Uterus (tissue), 2 donors: ENCODE measurements around the gene MRGPRF.

Experiments
- POLR2A ChIP-seq, 2 donors: fragments of 450-650 bp; IDR thresholded peaks; one replicate each; pipeline ENCODE4 v1.6.1; 2016; ENCODE audit warnings: antibody characterized with exemption in 2 of 2, mild to moderate bottlenecking in 1 of 2, moderate library complexity in 1 of 2
- TF ChIP-seq, protein P1 (sequence below), 4 experiments: fragments of 200-600 bp in 2 of 4; fragments of 450-650 bp in 2 of 4; sonication (generic) in 2 of 4; IDR thresholded peaks; one replicate each; pipeline ENCODE4 v1.5.1; 2016 to 2019; ENCODE audit warnings: antibody characterized with exemption in 4 of 4, mild to moderate bottlenecking in 2 of 4, moderate library complexity in 1 of 4

- TF ChIP-seq, protein P1, sequence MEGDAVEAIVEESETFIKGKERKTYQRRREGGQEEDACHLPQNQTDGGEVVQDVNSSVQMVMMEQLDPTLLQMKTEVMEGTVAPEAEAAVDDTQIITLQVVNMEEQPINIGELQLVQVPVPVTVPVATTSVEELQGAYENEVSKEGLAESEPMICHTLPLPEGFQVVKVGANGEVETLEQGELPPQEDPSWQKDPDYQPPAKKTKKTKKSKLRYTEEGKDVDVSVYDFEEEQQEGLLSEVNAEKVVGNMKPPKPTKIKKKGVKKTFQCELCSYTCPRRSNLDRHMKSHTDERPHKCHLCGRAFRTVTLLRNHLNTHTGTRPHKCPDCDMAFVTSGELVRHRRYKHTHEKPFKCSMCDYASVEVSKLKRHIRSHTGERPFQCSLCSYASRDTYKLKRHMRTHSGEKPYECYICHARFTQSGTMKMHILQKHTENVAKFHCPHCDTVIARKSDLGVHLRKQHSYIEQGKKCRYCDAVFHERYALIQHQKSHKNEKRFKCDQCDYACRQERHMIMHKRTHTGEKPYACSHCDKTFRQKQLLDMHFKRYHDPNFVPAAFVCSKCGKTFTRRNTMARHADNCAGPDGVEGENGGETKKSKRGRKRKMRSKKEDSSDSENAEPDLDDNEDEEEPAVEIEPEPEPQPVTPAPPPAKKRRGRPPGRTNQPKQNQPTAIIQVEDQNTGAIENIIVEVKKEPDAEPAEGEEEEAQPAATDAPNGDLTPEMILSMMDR (IDR thresholded peaks at IDR 0.05): no peak
- TF ChIP-seq POLR2A (IDR thresholded peaks at IDR 0.05): no peak
Measured at GRCh38 chr11:69002110-69002569, 10.9 kb downstream of the MRGPRF start.
